ENCODE data around the gene TBCD. TPM values are rescaled to one million over a fixed set of nuclear protein-coding genes. Genes with fewer than 3 reads are reported as not detected.
A peak's percentile ranks its signal among the peaks of the same experiment; 100 is the strongest.

The TBCD gene
- total RNA-seq, 3 donors from 2014 or later: 45.4 to 65.9 (median 53.3) TPM

GRCh38 chr17:82732118-82732743 lies 19.6 kb upstream of the TBCD start:
- no peaks in the 10 kb centered on the region for H3K27me3 ChIP-seq
- no peak overlapping the region for H3K27ac ChIP-seq
- H3K36me3 ChIP-seq: no peaks in the 10 kb centered on the region
- TF ChIP-seq POLR2A (IDR thresholded peaks at IDR 0.05): no peak
- TF ChIP-seq POLR2AphosphoS5 (IDR thresholded peaks at IDR 0.05): no peak
- TF ChIP-seq CTCF (IDR thresholded peaks at IDR 0.05): no peak
- peaks cover 6 to 7% of the 10 kb centered on the region in 2 donors for H3K4me1 ChIP-seq
- H3K4me3 ChIP-seq: no peak overlapping the region
- no peak for DNase-seq (ENCODE audit: low spot score in 2 of 2)
- intact Hi-C loops (cut with DNase I; ENCODE audit: low total_unique reads): no loop called here
- H3K9me3 ChIP-seq: no peaks in the 10 kb centered on the region

- no peak for DNase-seq (ENCODE audit: low spot score in 2 of 2)
Observed at GRCh38 chr17:82734987-82735866, 16.6 kb upstream of the TBCD start, which contains the start of gene FN3K. TSS of gene FN3K (plus strand) at chr17:82735615. CDS start at chr17:82735637, 22 bp downstream.

GRCh38 chr17:82736511-82737185 lies 15.2 kb upstream of the TBCD start:
- H3K36me3 ChIP-seq: no peaks in the 10 kb centered on the region
- H3K9me3 ChIP-seq: no peaks in the 10 kb centered on the region
- TF ChIP-seq POLR2A (IDR thresholded peaks at IDR 0.05) (no peak), POLR2AphosphoS5 (IDR thresholded peaks at IDR 0.05) (no peak), CTCF (IDR thresholded peaks at IDR 0.05) (no peak)
- peaks cover 6 to 7% of the 10 kb centered on the region in 2 donors for H3K4me1 ChIP-seq
- H3K4me3 ChIP-seq: peak overlapping the region in 1 of 3 donors; percentile 74
- intact Hi-C loops (cut with DNase I; ENCODE audit: low total_unique reads): no loop called here
- H3K27ac ChIP-seq: no peak overlapping the region
- H3K27me3 ChIP-seq: no peaks in the 10 kb centered on the region
- no peak for DNase-seq (ENCODE audit: low spot score in 2 of 2)

More at GRCh38 chr17:82734987-82735866, 16.6 kb upstream of the TBCD start, which contains the start of gene FN3K:
- Histone ChIP-seq H3K27me3 (no peaks in the 10 kb centered on the region), H3K36me3 (no peaks in the 10 kb centered on the region), H3K27ac (peak within 1 kb of the TSS; percentile 66 to 70), H3K4me3 (peak within 1 kb of the TSS; percentile 72 to 85 (median 74)), H3K9me3 (no peaks in the 10 kb centered on the region), H3K4me1 (peaks cover 6 to 7% of the 10 kb centered on the region in 2 donors)
- intact Hi-C loops (cut with DNase I; ENCODE audit: low total_unique reads): no loop called here
- TF ChIP-seq CTCF (IDR thresholded peaks at IDR 0.05) (no peak), POLR2AphosphoS5 (IDR thresholded peaks at IDR 0.05) (peak in 1 of 3 donors; percentile 49)

GRCh38 chr17:82737967-82738877 lies 13.6 kb upstream of the TBCD start:
- DNase-seq (ENCODE audit: low spot score in 2 of 2): no peak
- no peaks in the 10 kb centered on the region for H3K9me3 ChIP-seq
- peaks cover 6 to 7% of the 10 kb centered on the region in 2 donors for H3K4me1 ChIP-seq
- H3K36me3 ChIP-seq: no peaks in the 10 kb centered on the region
- no peaks in the 10 kb centered on the region for H3K27me3 ChIP-seq
- intact Hi-C loops (cut with DNase I; ENCODE audit: low total_unique reads): no loop called here
- no peak overlapping the region for H3K4me3 ChIP-seq
- H3K27ac ChIP-seq: no peak overlapping the region
- no peak for TF ChIP-seq CTCF (IDR thresholded peaks at IDR 0.05)

Data from breast epithelium (tissue), 4 donors.